T-helper 1 cell treated with Interleukin-12 subunit alpha and Interleukin-12 subunit beta and Interleukin-4 antibody, amounts not matched to agents 30 μg/mL and 1 μg/mL, for 36 hours (primary cell): Measurements from ENCODE around the gene EWSR1.

Experiments
- H3K27ac Mint-ChIP-seq: one replicate; pipeline ENCODE4 v1.8.0; 2021; ENCODE audit warnings: mild to moderate bottlenecking, mixed read lengths
- H3K27me3 Mint-ChIP-seq: one replicate; pipeline ENCODE4 v1.8.0; 2021; ENCODE audit warnings: low read depth, mixed read lengths
- H3K36me3 Mint-ChIP-seq: one replicate; pipeline ENCODE4 v1.8.0; 2021; ENCODE audit warnings: low read depth, mixed read lengths
- H3K4me1 Mint-ChIP-seq: one replicate; pipeline ENCODE4 v1.8.0; 2021; ENCODE audit warnings: low read depth, mixed read lengths
- H3K4me3 Mint-ChIP-seq: one replicate; pipeline ENCODE4 v1.8.0; 2021; ENCODE audit warnings: mild to moderate bottlenecking, moderate library complexity, mixed read lengths
- H3K9me3 Mint-ChIP-seq: one replicate; pipeline ENCODE4 v1.8.0; 2021; ENCODE audit warnings: mixed read lengths

EWSR1 gene

GRCh38 chr22:29258407-29259252 is 9.4 kb upstream of the EWSR1 start:
- Mint-ChIP-seq H3K4me1 (peaks cover 4% of the 10 kb centered on the region), H3K27ac (no peak overlapping the region), H3K36me3 (no peaks in the 10 kb centered on the region), H3K27me3 (no peaks in the 10 kb centered on the region), H3K4me3 (no peak overlapping the region), H3K9me3 (no peaks in the 10 kb centered on the region)

- no peaks in the 10 kb centered on the region for H3K9me3 Mint-ChIP-seq
- peaks cover 4% of the 10 kb centered on the region for H3K4me1 Mint-ChIP-seq
- no peaks in the 10 kb centered on the region for H3K36me3 Mint-ChIP-seq
- H3K27me3 Mint-ChIP-seq, result no peaks in the 10 kb centered on the region
- H3K4me3 Mint-ChIP-seq, result no peak overlapping the region
- H3K27ac Mint-ChIP-seq, result no peak overlapping the region
Measured at GRCh38 chr22:29259253-29259899, 8.7 kb upstream of the EWSR1 start.

GRCh38 chr22:29260031-29260560 is 8.0 kb upstream of the EWSR1 start:
- H3K9me3 Mint-ChIP-seq, result no peaks in the 10 kb centered on the region
- H3K36me3 Mint-ChIP-seq, result no peaks in the 10 kb centered on the region
- H3K27me3 Mint-ChIP-seq, result no peaks in the 10 kb centered on the region
- H3K4me1 Mint-ChIP-seq, result peaks cover 4% of the 10 kb centered on the region
- H3K27ac Mint-ChIP-seq, result no peak overlapping the region
- no peak overlapping the region for H3K4me3 Mint-ChIP-seq

GRCh38 chr22:29260601-29261315 is 7.3 kb upstream of the EWSR1 start:
- Mint-ChIP-seq H3K4me1 (peaks cover 4% of the 10 kb centered on the region), H3K9me3 (no peaks in the 10 kb centered on the region), H3K27me3 (no peaks in the 10 kb centered on the region), H3K4me3 (no peak overlapping the region), H3K27ac (no peak overlapping the region), H3K36me3 (no peaks in the 10 kb centered on the region)

- Mint-ChIP-seq H3K9me3 (no peaks in the 10 kb centered on the region), H3K36me3 (peaks cover 7% of the 10 kb centered on the region), H3K27ac (no peak overlapping the region), H3K4me3 (no peak overlapping the region), H3K27me3 (peaks cover 3% of the 10 kb centered on the region), H3K4me1 (peaks cover 9% of the 10 kb centered on the region)
Measured at GRCh38 chr22:29263791-29264276, 4.2 kb upstream of the EWSR1 start.

GRCh38 chr22:29265305-29265704 is 2.8 kb upstream of the EWSR1 start:
- no peak overlapping the region for H3K27ac Mint-ChIP-seq
- peaks cover 20% of the 10 kb centered on the region for H3K4me1 Mint-ChIP-seq
- H3K4me3 Mint-ChIP-seq, result no peak overlapping the region
- no peaks in the 10 kb centered on the region for H3K9me3 Mint-ChIP-seq
- H3K27me3 Mint-ChIP-seq, result peaks cover 3% of the 10 kb centered on the region
- peaks cover 16% of the 10 kb centered on the region for H3K36me3 Mint-ChIP-seq

- peak overlapping the region; percentile 18 for H3K4me3 Mint-ChIP-seq
- peaks cover 26% of the 10 kb centered on the region for H3K4me1 Mint-ChIP-seq
- H3K27ac Mint-ChIP-seq, result no peak overlapping the region
- H3K36me3 Mint-ChIP-seq, result peaks cover 22% of the 10 kb centered on the region
- no peaks in the 10 kb centered on the region for H3K9me3 Mint-ChIP-seq
- peaks cover 3% of the 10 kb centered on the region for H3K27me3 Mint-ChIP-seq
Measured at GRCh38 chr22:29265929-29266328, 2.1 kb upstream of the EWSR1 start.

- no peaks in the 10 kb centered on the region for H3K9me3 Mint-ChIP-seq
- peaks cover 3% of the 10 kb centered on the region for H3K27me3 Mint-ChIP-seq
- H3K27ac Mint-ChIP-seq, result peak overlapping the region; percentile 95
- H3K36me3 Mint-ChIP-seq, result peaks cover 27% of the 10 kb centered on the region
- peak overlapping the region; percentile 92 for H3K4me3 Mint-ChIP-seq
- peaks cover 32% of the 10 kb centered on the region for H3K4me1 Mint-ChIP-seq
Measured at GRCh38 chr22:29266564-29267461, 1.3 kb upstream of the EWSR1 start.

- Mint-ChIP-seq H3K9me3 (no peaks in the 10 kb centered on the region), H3K4me1 (peaks cover 38% of the 10 kb centered on the region), H3K27me3 (peaks cover 3% of the 10 kb centered on the region), H3K36me3 (peaks cover 31% of the 10 kb centered on the region), H3K27ac (peak overlapping the region; percentile 95), H3K4me3 (peak overlapping the region; percentile 92)
Measured at GRCh38 chr22:29267462-29267857, 608 bp upstream of the EWSR1 start.

- Mint-ChIP-seq H3K4me3 (peak overlapping the region; percentile 92), H3K4me1 (peaks cover 44% of the 10 kb centered on the region), H3K36me3 (peaks cover 40% of the 10 kb centered on the region), H3K9me3 (no peaks in the 10 kb centered on the region), H3K27ac (peak overlapping the region; percentile 95), H3K27me3 (peaks cover 3% of the 10 kb centered on the region)
Measured at GRCh38 chr22:29268511-29269229, 602 bp downstream of the EWSR1 start.

GRCh38 chr22:29269230-29269604 is 1.1 kb downstream of the EWSR1 start:
- H3K36me3 Mint-ChIP-seq, result peaks cover 46% of the 10 kb centered on the region
- peaks cover 45% of the 10 kb centered on the region for H3K4me1 Mint-ChIP-seq
- peak overlapping the region; percentile 92 for H3K4me3 Mint-ChIP-seq
- peak overlapping the region; percentile 95 for H3K27ac Mint-ChIP-seq
- peaks cover 3% of the 10 kb centered on the region for H3K27me3 Mint-ChIP-seq
- no peaks in the 10 kb centered on the region for H3K9me3 Mint-ChIP-seq

GRCh38 chr22:29269731-29270474 is 1.8 kb downstream of the EWSR1 start:
- Mint-ChIP-seq H3K27me3 (peaks cover 3% of the 10 kb centered on the region), H3K27ac (peak overlapping the region; percentile 95), H3K4me1 (peaks cover 49% of the 10 kb centered on the region), H3K9me3 (no peaks in the 10 kb centered on the region), H3K4me3 (peak overlapping the region; percentile 92), H3K36me3 (peaks cover 51% of the 10 kb centered on the region)
